GM21576 (cell line): ENCODE data around the gene ATP5F1B.

Source experiments
- ATAC-seq: cut with Tn5 transposase; IDR thresholded peaks from one replicate; pipeline ENCODE4 v1.9.1; 2021; ENCODE audit warnings: mild to moderate bottlenecking, moderate library complexity; ENCODE audit not compliant: unreplicated experiment

Gene ATP5F1B

DNA sequence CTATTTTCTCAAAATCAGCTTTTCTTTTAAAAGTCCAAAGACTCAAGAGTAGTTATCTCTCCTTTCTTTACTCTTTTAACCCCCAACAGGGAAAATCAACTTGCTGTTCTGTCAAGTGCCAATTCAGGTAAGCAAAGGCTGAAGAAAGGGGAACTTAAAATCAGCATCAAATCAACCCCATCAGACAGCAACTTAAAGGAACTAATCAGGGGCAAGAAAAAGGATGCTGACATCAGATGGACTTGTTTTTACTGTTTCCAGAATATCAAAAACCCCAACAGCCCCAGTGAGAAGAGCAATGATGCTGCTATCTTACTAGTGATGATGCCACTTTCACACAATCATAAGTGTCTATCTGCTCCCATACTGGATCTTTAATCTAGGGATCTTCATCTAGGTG is 19.1 kb downstream of the ATP5F1B start:
- no peak for ATAC-seq

DNA sequence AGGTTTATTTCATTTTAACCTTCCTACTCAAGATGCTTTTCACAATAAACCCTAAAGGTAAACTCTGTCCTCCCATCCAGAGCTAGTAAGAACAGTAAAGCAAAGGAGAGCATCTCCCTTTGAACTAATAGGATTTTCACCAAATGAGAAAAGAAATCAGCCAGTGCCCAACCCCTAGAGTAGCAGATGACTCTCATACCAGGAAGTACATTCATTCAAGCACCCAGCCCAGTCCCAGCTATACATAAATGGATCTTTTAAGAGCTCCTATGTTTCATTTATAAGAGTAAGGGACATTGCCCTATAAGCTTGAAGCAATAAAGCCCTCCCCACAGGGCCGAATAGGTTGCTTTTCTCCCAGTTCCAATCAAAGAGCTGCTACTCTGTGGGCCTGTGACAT is 23.2 kb downstream of the ATP5F1B start:
- no peak for ATAC-seq

- no peak for ATAC-seq
Observed at GRCh38 chr12:56616925-56617324, 28.9 kb downstream of the ATP5F1B start.

- ATAC-seq, result no peak
Observed at GRCh38 chr12:56616244-56616643, 29.5 kb downstream of the ATP5F1B start.

- no peak for ATAC-seq
Observed at GRCh38 chr12:56614627-56615026, 31.2 kb downstream of the ATP5F1B start.

- no peak for ATAC-seq
Observed at GRCh38 chr12:56604355-56604754, 41.4 kb downstream of the ATP5F1B start.

- ATAC-seq, result no peak
Observed at GRCh38 chr12:56602239-56602638, 43.5 kb downstream of the ATP5F1B start.

GRCh38 chr12:56601503-56601902 is 44.3 kb downstream of the ATP5F1B start:
- no peak for ATAC-seq

DNA sequence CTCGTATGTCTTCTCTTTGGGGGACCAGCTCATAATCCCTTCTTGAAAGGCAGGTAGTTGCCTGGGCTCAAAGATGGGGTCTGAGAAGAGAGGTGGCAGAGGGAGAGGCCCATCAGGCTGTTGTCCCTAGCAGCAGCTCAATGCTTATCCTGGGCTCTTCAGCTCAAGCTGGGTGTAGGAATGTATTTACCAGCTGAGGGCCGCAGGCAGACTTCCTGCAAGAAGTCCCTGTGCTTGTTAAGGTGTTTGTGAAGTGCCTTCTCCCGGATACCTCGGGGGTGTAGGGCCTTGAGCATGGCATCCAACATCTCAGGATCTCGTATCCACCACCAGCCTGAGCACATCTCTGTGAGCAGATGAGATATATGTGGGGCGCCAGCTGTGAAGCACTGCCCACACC is 45.0 kb downstream of the ATP5F1B start:
- no peak for ATAC-seq

GRCh38 chr12:56599797-56600196 is 46.0 kb downstream of the ATP5F1B start:
- no peak for ATAC-seq

- ATAC-seq, result no peak
Observed at GRCh38 chr12:56599041-56599440, 46.7 kb downstream of the ATP5F1B start.

DNA sequence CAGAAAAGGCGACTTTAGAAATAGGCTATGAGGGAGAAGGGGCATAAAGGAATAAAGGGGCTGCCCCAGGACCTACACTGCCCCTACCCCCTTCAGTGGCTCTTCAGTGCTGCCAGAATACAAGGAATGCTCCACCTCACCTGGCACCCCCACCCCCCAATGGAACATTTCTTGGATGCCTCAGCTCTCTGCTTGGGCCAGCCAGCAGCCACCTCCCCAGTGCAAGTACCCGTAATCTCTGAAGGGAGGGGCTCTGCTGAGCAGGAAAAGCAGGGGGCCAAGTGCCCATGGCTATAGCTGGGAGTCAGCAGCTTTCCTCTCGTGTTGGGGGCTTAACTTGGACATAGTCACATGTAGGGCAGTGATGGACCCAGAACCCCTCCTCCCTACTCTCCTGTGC is 49.0 kb downstream of the ATP5F1B start:
- no peak for ATAC-seq

GRCh38 chr12:56593909-56594621 is 51.7 kb downstream of the ATP5F1B start:
- ATAC-seq, result no peak

- ATAC-seq, result no peak
Observed at GRCh38 chr12:56591961-56592360, 53.8 kb downstream of the ATP5F1B start.

DNA sequence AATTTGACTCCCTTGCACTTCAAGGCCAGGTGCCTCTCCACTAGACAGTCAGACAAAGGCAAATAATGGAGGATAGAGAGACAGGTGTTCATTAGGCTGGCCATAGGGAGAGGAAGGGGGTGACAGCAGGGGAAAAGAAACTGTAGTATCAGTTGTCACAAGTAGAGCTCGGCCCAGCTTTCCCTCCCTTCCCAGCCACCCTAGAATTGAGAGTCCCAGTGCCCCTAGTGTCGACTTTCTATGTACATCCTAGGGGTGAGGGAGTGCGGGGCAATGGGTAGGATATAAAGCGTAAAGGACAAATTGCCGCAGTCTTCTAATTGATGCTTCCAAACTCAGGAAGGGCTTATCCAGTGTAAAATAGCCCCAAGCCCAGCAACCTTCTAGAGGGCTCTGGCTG is 54.7 kb downstream of the ATP5F1B start:
- no peak for ATAC-seq

- ATAC-seq, result peak; percentile 55
Observed at GRCh38 chr12:56590237-56590830, 55.5 kb downstream of the ATP5F1B start.

GRCh38 chr12:56589783-56590182 is 56.0 kb downstream of the ATP5F1B start:
- no peak for ATAC-seq
